Mesothelial cell of epicardium (in vitro differentiated cells): ENCODE results near the gene GAST. TPM values are rescaled to one million over a fixed set of nuclear protein-coding genes. Genes with fewer than 3 reads are reported as not detected.
A peak's percentile ranks its signal among the peaks of the same experiment; 100 is the strongest.
"Not testable (repeated sequence)": the region's sequence is repeated elsewhere in the genome, so short reads cannot be mapped to it uniquely, and the experiment has no call there.

ENCODE experiments used
- DNase-seq, 2 experiments: peaks; one replicate each; pipeline ENCODE4 v3.0.0; 2021; ENCODE audit warnings: low spot score in 2 of 2; ENCODE audit not compliant: unreplicated experiment in 2 of 2
- H3K27ac Mint-ChIP-seq: 2 replicates; pipeline ENCODE4 v1.8.0; 2021; ENCODE audit warnings: mixed read lengths
- H3K27me3 Mint-ChIP-seq: 2 replicates; pipeline ENCODE4 v1.8.0; 2021; ENCODE audit warnings: low read depth, mixed read lengths
- H3K36me3 Mint-ChIP-seq: 2 replicates; pipeline ENCODE4 v1.8.0; 2021; ENCODE audit warnings: mixed read lengths
- H3K4me1 Mint-ChIP-seq: 2 replicates; pipeline ENCODE4 v1.8.0; 2021; ENCODE audit warnings: mixed read lengths
- H3K4me3 Mint-ChIP-seq: 2 replicates; pipeline ENCODE4 v1.8.0; 2021; ENCODE audit warnings: mild to moderate bottlenecking, moderate library complexity, mixed read lengths
- H3K9me3 Mint-ChIP-seq: 2 replicates; pipeline ENCODE4 v1.8.0; 2021; ENCODE audit warnings: mixed read lengths
- CTCF ChIP-seq: fragments of 200-600 bp; sonication (generic); IDR thresholded peaks from one replicate; pipeline ENCODE4 v1.5.0; 2021; ENCODE audit warnings: antibody characterized with exemption; ENCODE audit not compliant: unreplicated experiment
- total RNA-seq: library from RNA; stranded (reverse); gene quantifications from 3 replicates; pipeline ENCODE4 v1.2.1, GENCODE V29; 2021

The GAST gene
- total RNA-seq, 1 donor from 2014 or later, result not detected

GRCh38 chr17:41680426-41681040 is 31.6 kb upstream of the GAST start:
- DNase-seq, result no peak
- Mint-ChIP-seq H3K36me3 (no peaks in the 10 kb centered on the region), H3K4me1 (peaks cover 34% of the 10 kb centered on the region), H3K9me3 (peaks cover 6% of the 10 kb centered on the region), H3K27ac (no peak overlapping the region), H3K4me3 (no peak overlapping the region), H3K27me3 (no peaks in the 10 kb centered on the region)
- TF ChIP-seq CTCF, result no peak

GRCh38 chr17:41681776-41682175 is 30.4 kb upstream of the GAST start:
- Mint-ChIP-seq H3K36me3 (no peaks in the 10 kb centered on the region), H3K27me3 (no peaks in the 10 kb centered on the region), H3K9me3 (peaks cover 9% of the 10 kb centered on the region), H3K27ac (no peak overlapping the region), H3K4me1 (peaks cover 23% of the 10 kb centered on the region), H3K4me3 (no peak overlapping the region)
- no peak for TF ChIP-seq CTCF
- no peak for DNase-seq

GRCh38 chr17:41682631-41683030 is 29.5 kb upstream of the GAST start:
- H3K27me3 Mint-ChIP-seq, result no peaks in the 10 kb centered on the region
- no peak overlapping the region for H3K4me3 Mint-ChIP-seq
- no peak for TF ChIP-seq CTCF
- no peak overlapping the region for H3K27ac Mint-ChIP-seq
- H3K36me3 Mint-ChIP-seq, result no peaks in the 10 kb centered on the region
- no peak for DNase-seq
- peaks cover 9% of the 10 kb centered on the region for H3K9me3 Mint-ChIP-seq
- peaks cover 23% of the 10 kb centered on the region for H3K4me1 Mint-ChIP-seq

GRCh38 chr17:41683441-41684007 is 28.6 kb upstream of the GAST start:
- TF ChIP-seq CTCF, result no peak
- Mint-ChIP-seq H3K9me3 (peaks cover 4% of the 10 kb centered on the region), H3K4me3 (no peak overlapping the region), H3K36me3 (no peaks in the 10 kb centered on the region), H3K27ac (peak overlapping the region; percentile 60), H3K4me1 (peaks cover 25% of the 10 kb centered on the region), H3K27me3 (no peaks in the 10 kb centered on the region)
- DNase-seq, result no peak

- H3K27me3 Mint-ChIP-seq, result no peaks in the 10 kb centered on the region
- H3K27ac Mint-ChIP-seq, result peak overlapping the region; percentile 60
- H3K4me3 Mint-ChIP-seq, result no peak overlapping the region
- TF ChIP-seq CTCF, result no peak
- H3K9me3 Mint-ChIP-seq, result peaks cover 3% of the 10 kb centered on the region
- peaks cover 22% of the 10 kb centered on the region for H3K4me1 Mint-ChIP-seq
- no peaks in the 10 kb centered on the region for H3K36me3 Mint-ChIP-seq
- DNase-seq, result no peak
Observed at GRCh38 chr17:41684035-41684434, 28.1 kb upstream of the GAST start.

GRCh38 chr17:41685753-41686152 is 26.4 kb upstream of the GAST start:
- H3K27me3 Mint-ChIP-seq, H3K4me3 Mint-ChIP-seq, H3K27ac Mint-ChIP-seq, H3K9me3 Mint-ChIP-seq, H3K36me3 Mint-ChIP-seq, DNase-seq: not testable (repeated sequence)
- H3K4me1 Mint-ChIP-seq, result peaks cover 29% of the 10 kb centered on the region
